Caco-2 (cell line): ENCODE results near the gene EVI5L. TPM values are rescaled to one million over a fixed set of nuclear protein-coding genes. Genes with fewer than 3 reads are reported as not detected.

Experiments used
- BruUV-seq: library from RNA; stranded (reverse); fragments of 400-500 nt; replicated peaks from 2 replicates; lab custom pipeline; 2021; lab: Mats Ljungman, UMichigan
- CTCF ChIA-PET: fragments of 300-600 bp; sonication (Branson Sonifier 250); formaldehyde crosslinking; loops from one replicate; lab custom pipeline; 2022; ENCODE audit warnings: antibody characterized with exemption; lab: Charles Lee
- POLR2A ChIA-PET: fragments of 300-600 bp; sonication (Branson Sonifier 250); formaldehyde crosslinking; loops from one replicate; lab custom pipeline; 2022; ENCODE audit warnings: antibody characterized with exemption; lab: Charles Lee
- DNase-seq, 2 experiments: peaks; one replicate each; pipeline versions ENCODE4 v3.0.0 to v3.0.0-alpha.2; 2020 to 2022
- H3K27me3 ChIP-seq: replicated peaks from 2 replicates; pipeline ENCODE4 v1.6.0; 2011; ENCODE audit warnings: low read length; ENCODE audit not compliant: control insufficient read depth, insufficient read depth
- H3K36me3 ChIP-seq: 2 replicates; pipeline ENCODE4 v1.5.1; 2011; ENCODE audit warnings: low read length; ENCODE audit not compliant: control insufficient read depth, insufficient read depth
- H3K4me1 ChIP-seq: fragments of 250-450 bp; sonication (Bioruptor Pico); 2 replicates; pipeline ENCODE4 v1.5.1; 2020; ENCODE audit warnings: mild to moderate bottlenecking
- H3K4me3 ChIP-seq: 2 replicates; pipeline ENCODE4 v1.5.1; 2011; ENCODE audit warnings: low read depth, mild to moderate bottlenecking, control low read depth, low read length
- H3K9me3 ChIP-seq: fragments of 250-450 bp; sonication (Bioruptor Pico); 2 replicates; pipeline ENCODE4 v1.5.1; 2020; ENCODE audit warnings: mild to moderate bottlenecking, moderate library complexity
- H3K27ac Mint-ChIP-seq: one replicate; pipeline ENCODE4 v1.8.0; 2022; ENCODE audit warnings: mixed read lengths; ENCODE audit not compliant: unreplicated experiment
- H3K27me3 Mint-ChIP-seq: one replicate; pipeline ENCODE4 v1.8.0; 2022; ENCODE audit warnings: mixed read lengths; ENCODE audit not compliant: insufficient read depth, unreplicated experiment
- H3K36me3 Mint-ChIP-seq: one replicate; pipeline ENCODE4 v1.8.0; 2022; ENCODE audit warnings: mild to moderate bottlenecking, mixed read lengths; ENCODE audit not compliant: insufficient read depth, unreplicated experiment
- H3K4me1 Mint-ChIP-seq: one replicate; pipeline ENCODE4 v1.8.0; 2022; ENCODE audit warnings: low read depth, mixed read lengths; ENCODE audit not compliant: unreplicated experiment
- H3K4me3 Mint-ChIP-seq: one replicate; pipeline ENCODE4 v1.8.0; 2022; ENCODE audit warnings: mild to moderate bottlenecking, moderate library complexity, mixed read lengths; ENCODE audit not compliant: unreplicated experiment
- H3K9me3 Mint-ChIP-seq: one replicate; pipeline ENCODE4 v1.8.0; 2022; ENCODE audit warnings: mixed read lengths; ENCODE audit not compliant: unreplicated experiment
- intact Hi-C: fragments of 100-400 bp; cut with micrococcal nuclease; formaldehyde crosslinking; loops from one replicate; pipeline ENCODE4 v1.10.0; 2022; ENCODE audit not compliant: unreplicated experiment
- total RNA-seq: library from RNA; stranded (reverse); gene quantifications from 2 replicates; pipeline ENCODE4 v1.2.3, GENCODE V29; 2022
- TF ChIP-seq, protein P1 (sequence below), 2 experiments: fragments of 200-600 bp in 1 of 2; IDR thresholded peaks; 1 replicate in 1 of 2; 2 replicates in 1 of 2; pipeline versions ENCODE4 v1.5.1 to v1.8.0; 2011 to 2022; ENCODE audit warnings: antibody characterized with exemption in 1 of 2, control low read depth in 1 of 2, inconsistent platforms in 1 of 2, low read depth in 1 of 2, low read length in 1 of 2, mild to moderate bottlenecking in 1 of 2, moderate library complexity in 1 of 2; ENCODE audit not compliant: insufficient read depth in 1 of 2, severe bottlenecking in 1 of 2, unreplicated experiment in 1 of 2

EVI5L gene
- total RNA-seq, 1 experiment from 2014 or later, result 9.8 TPM

- no peak overlapping the region for H3K27ac Mint-ChIP-seq
- no peaks in the 10 kb centered on the region for H3K4me1 Mint-ChIP-seq
- TF ChIP-seq, protein P1, sequence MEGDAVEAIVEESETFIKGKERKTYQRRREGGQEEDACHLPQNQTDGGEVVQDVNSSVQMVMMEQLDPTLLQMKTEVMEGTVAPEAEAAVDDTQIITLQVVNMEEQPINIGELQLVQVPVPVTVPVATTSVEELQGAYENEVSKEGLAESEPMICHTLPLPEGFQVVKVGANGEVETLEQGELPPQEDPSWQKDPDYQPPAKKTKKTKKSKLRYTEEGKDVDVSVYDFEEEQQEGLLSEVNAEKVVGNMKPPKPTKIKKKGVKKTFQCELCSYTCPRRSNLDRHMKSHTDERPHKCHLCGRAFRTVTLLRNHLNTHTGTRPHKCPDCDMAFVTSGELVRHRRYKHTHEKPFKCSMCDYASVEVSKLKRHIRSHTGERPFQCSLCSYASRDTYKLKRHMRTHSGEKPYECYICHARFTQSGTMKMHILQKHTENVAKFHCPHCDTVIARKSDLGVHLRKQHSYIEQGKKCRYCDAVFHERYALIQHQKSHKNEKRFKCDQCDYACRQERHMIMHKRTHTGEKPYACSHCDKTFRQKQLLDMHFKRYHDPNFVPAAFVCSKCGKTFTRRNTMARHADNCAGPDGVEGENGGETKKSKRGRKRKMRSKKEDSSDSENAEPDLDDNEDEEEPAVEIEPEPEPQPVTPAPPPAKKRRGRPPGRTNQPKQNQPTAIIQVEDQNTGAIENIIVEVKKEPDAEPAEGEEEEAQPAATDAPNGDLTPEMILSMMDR (IDR thresholded peaks at IDR 0.05; ENCODE audit: insufficient read depth in 1 of 2, low read depth in 1 of 2, low read length in 1 of 2, severe bottlenecking in 1 of 2, unreplicated experiment in 1 of 2), result no peak
- POLR2A ChIA-PET, result no interaction called here
- DNase-seq, result no peak
- H3K4me3 Mint-ChIP-seq, result no peak overlapping the region
- no peak overlapping the region for H3K4me3 ChIP-seq
- H3K9me3 Mint-ChIP-seq, result no peaks in the 10 kb centered on the region
- no peaks in the 10 kb centered on the region for H3K36me3 Mint-ChIP-seq
- no peaks in the 10 kb centered on the region for H3K36me3 ChIP-seq
- intact Hi-C loops, result no loop called here
- no peaks in the 10 kb centered on the region for H3K27me3 ChIP-seq
- CTCF ChIA-PET, result interaction anchor here (0.6 kb wide), 1 partner anchor 1994 kb away, joined by 3 read pairs; no protein-coding TSS in a partner anchor
- no peaks in the 10 kb centered on the region for H3K4me1 ChIP-seq
- no TSS peak for BruUV-seq
- H3K27me3 Mint-ChIP-seq, result no peaks in the 10 kb centered on the region
- no peaks in the 10 kb centered on the region for H3K9me3 ChIP-seq
These were observed 51.9 kb downstream of the EVI5L start for GRCh38 chr19:7881910-7882309.

GRCh38 chr19:7883105-7883504 is 53.1 kb downstream of the EVI5L start:
- H3K36me3 ChIP-seq, result no peaks in the 10 kb centered on the region
- Mint-ChIP-seq H3K9me3 (no peaks in the 10 kb centered on the region), H3K27me3 (no peaks in the 10 kb centered on the region), H3K4me3 (no peak overlapping the region), H3K36me3 (no peaks in the 10 kb centered on the region), H3K27ac (no peak overlapping the region), H3K4me1 (no peaks in the 10 kb centered on the region)
- CTCF ChIA-PET, result interaction anchor here (1.3 kb wide), 1 partner anchor 14 kb away, joined by 8 read pairs; no protein-coding TSS in a partner anchor
- intact Hi-C loops, result no loop called here
- H3K4me1 ChIP-seq, result peaks cover 7% of the 10 kb centered on the region; the same call in 1 of the 2 replicates
- TF ChIP-seq, protein P1 (IDR thresholded peaks at IDR 0.05; ENCODE audit: insufficient read depth in 1 of 2, low read depth in 1 of 2, low read length in 1 of 2, severe bottlenecking in 1 of 2, unreplicated experiment in 1 of 2), result no peak
- no peak for DNase-seq
- H3K27me3 ChIP-seq, result no peaks in the 10 kb centered on the region
- BruUV-seq, result no TSS peak
- H3K4me3 ChIP-seq, result no peak overlapping the region
- no peaks in the 10 kb centered on the region for H3K9me3 ChIP-seq
- POLR2A ChIA-PET, result no interaction called here

DNA sequence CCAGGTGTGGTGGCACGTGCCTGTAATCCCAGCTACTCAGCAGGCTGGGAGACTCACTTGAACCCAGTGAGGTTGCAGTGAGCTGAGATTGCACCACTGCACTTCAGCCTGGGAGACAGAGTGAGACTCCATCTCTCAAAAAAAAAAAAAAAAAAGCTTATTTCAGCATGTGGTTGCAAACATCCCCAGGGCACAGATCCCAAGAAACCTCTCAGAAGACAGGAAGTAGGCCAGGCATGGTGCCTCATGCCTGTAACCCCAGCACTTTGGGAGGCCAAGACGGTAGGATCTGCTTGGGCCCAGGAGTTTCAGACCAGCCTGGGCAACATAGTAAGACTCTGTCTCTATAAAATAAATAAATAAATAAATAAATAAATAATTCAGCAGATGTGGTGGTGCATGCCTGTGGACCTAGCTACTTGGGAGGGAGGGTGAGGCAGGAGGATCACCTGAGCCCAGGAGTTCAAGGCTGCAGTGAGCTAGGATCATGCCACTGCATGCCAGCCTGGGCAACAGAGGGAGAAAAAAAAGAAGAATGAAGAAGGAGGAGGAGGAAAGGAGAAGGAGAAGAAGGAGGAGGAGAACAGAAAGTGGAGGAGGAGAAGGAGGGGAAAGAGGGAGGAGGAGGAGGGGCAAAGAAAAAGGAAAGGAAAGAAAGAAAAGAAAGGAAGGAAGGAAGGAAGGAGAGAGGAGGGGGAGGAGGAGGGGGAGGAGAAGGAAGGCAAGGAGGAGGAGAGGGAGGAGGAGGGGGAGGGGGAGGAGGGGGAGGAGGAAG is 54.0 kb downstream of the EVI5L start:
- TF ChIP-seq, protein P1 (IDR thresholded peaks at IDR 0.05; ENCODE audit: insufficient read depth in 1 of 2, low read depth in 1 of 2, low read length in 1 of 2, severe bottlenecking in 1 of 2, unreplicated experiment in 1 of 2), result no peak
- no peak for DNase-seq
- H3K27ac Mint-ChIP-seq, result no peak overlapping the region
- no peaks in the 10 kb centered on the region for H3K4me1 Mint-ChIP-seq
- no peak overlapping the region for H3K4me3 Mint-ChIP-seq
- peaks cover 9% of the 10 kb centered on the region; the same call in 1 of the 2 replicates for H3K4me1 ChIP-seq
- H3K9me3 ChIP-seq, result no peaks in the 10 kb centered on the region
- no peaks in the 10 kb centered on the region for H3K36me3 Mint-ChIP-seq
- BruUV-seq, result no TSS peak
- no peaks in the 10 kb centered on the region for H3K9me3 Mint-ChIP-seq
- intact Hi-C loops, result no loop called here
- CTCF ChIA-PET, result interaction anchor here (1.3 kb wide), 1 partner anchor 15 kb away, joined by 8 read pairs; no protein-coding TSS in a partner anchor
- H3K4me3 ChIP-seq, result no peak overlapping the region
- no peaks in the 10 kb centered on the region for H3K36me3 ChIP-seq
- POLR2A ChIA-PET, result no interaction called here
- no peaks in the 10 kb centered on the region for H3K27me3 ChIP-seq
- no peaks in the 10 kb centered on the region for H3K27me3 Mint-ChIP-seq
